Vagina (tissue), 2 donors: ENCODE results near the gene PLPP2. TPM values are rescaled to one million over a fixed set of nuclear protein-coding genes. Genes with fewer than 3 reads are reported as not detected.

Source experiments
- DNase-seq, 2 donors: peaks; one replicate each; pipeline ENCODE4 v3.0.0-alpha.2; 2017; ENCODE audit errors: extremely low spot score in 2 of 2
- H3K27ac ChIP-seq: fragments of 200-600 bp; sonication (generic); one replicate; pipeline ENCODE4 v1.5.1; 2019
- H3K27me3 ChIP-seq: fragments of 200-600 bp; sonication (generic); one replicate; pipeline ENCODE4 v1.5.1; 2019
- H3K36me3 ChIP-seq, 2 donors: fragments of 200-600 bp; sonication (generic); one replicate each; pipeline ENCODE4 v1.5.1; 2017 to 2019
- H3K4me1 ChIP-seq: fragments of 200-600 bp; sonication (generic); one replicate; pipeline ENCODE4 v1.5.1; 2019
- H3K4me3 ChIP-seq, 2 donors: fragments of 200-600 bp; sonication (generic); 1 replicate in 1 of 2; 2 replicates in 1 of 2; pipeline ENCODE4 v1.5.1; 2016 to 2019
- H3K9me3 ChIP-seq: fragments of 200-600 bp; sonication (generic); one replicate; pipeline ENCODE4 v1.5.1; 2019
- CTCF ChIP-seq, 3 experiments: fragments of 450-650 bp in 2 of 3; fragments of 200-600 bp in 1 of 3; sonication (generic) in 1 of 3; IDR thresholded peaks; one replicate each; pipeline ENCODE4 v1.5.1; 2017 to 2019; ENCODE audit warnings: antibody characterized with exemption in 3 of 3, mild to moderate bottlenecking in 2 of 3, moderate library complexity in 2 of 3
- POLR2A ChIP-seq, 2 donors: fragments of 450-650 bp; IDR thresholded peaks; one replicate each; pipeline ENCODE4 v1.6.1; 2017; ENCODE audit warnings: antibody characterized with exemption in 2 of 2, mild to moderate bottlenecking in 2 of 2, moderate library complexity in 2 of 2
- POLR2AphosphoS5 ChIP-seq, 2 donors: sonication (generic); formaldehyde crosslinking; IDR thresholded peaks; one replicate each; pipeline ENCODE4 v1.9.0; 2017; ENCODE audit warnings: antibody characterized with exemption in 2 of 2, mild to moderate bottlenecking in 2 of 2, low read depth in 1 of 2; ENCODE audit not compliant: insufficient read depth in 1 of 2
- intact Hi-C: fragments of 100-400 bp; cut with DNase I; formaldehyde crosslinking; loops from one replicate; pipeline ENCODE4 v1.15.1; 2023
- total RNA-seq: library from RNA; depleted of rRNA; stranded (reverse); fragments of >200 nt; gene quantifications from one replicate; pipeline ENCODE4 v1.2.3, GENCODE V29; 2016

PLPP2 gene
- total RNA-seq, 1 donor from 2014 or later, result 49.4 TPM

DNA sequence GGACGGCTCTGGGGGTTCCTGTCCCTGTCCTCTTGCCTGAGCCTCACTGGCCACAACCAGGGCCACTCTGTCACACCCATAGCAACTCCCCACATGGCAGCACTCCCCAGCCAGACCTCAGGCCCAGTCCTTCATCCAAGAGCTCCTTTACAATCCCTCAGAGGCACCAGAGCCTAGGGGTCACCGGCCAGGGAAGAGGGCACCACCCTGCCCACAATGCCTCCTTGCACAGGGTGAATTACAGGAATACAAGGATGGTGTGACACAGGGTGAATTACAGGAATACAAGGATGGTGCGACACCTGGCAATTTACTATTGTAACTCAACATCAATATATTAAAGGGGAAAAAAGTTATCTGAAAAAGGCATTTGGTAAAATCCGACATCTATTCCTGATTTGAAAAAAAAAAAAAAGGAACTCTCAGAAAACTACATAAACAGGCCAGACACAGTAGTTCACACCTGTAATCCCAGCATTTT lies 36.9 kb upstream of the PLPP2 start:
- Histone ChIP-seq H3K27me3 (no peaks in the 10 kb centered on the region), H3K36me3 (peaks cover 0 to 78% of the 10 kb centered on the region in 2 donors), H3K27ac (no peak overlapping the region), H3K9me3 (no peaks in the 10 kb centered on the region), H3K4me3 (no peak overlapping the region), H3K4me1 (no peaks in the 10 kb centered on the region)
- DNase-seq, result no peak
- no peak for TF ChIP-seq CTCF (IDR thresholded peaks at IDR 0.05)
- TF ChIP-seq POLR2AphosphoS5 (IDR thresholded peaks at IDR 0.05; ENCODE audit: insufficient read depth in 1 of 2, low read depth in 1 of 2), result no peak
- intact Hi-C loops, result no loop called here

GRCh38 chr19:327291-328024 lies 36.3 kb upstream of the PLPP2 start:
- Histone ChIP-seq H3K27ac (no peak overlapping the region), H3K4me1 (no peaks in the 10 kb centered on the region), H3K36me3 (peaks cover 0 to 81% of the 10 kb centered on the region in 2 donors), H3K27me3 (no peaks in the 10 kb centered on the region), H3K4me3 (no peak overlapping the region), H3K9me3 (no peaks in the 10 kb centered on the region)
- TF ChIP-seq POLR2AphosphoS5 (IDR thresholded peaks at IDR 0.05; ENCODE audit: insufficient read depth in 1 of 2, low read depth in 1 of 2), result no peak
- intact Hi-C loops, result no loop called here
- DNase-seq, result no peak

GRCh38 chr19:326871-327270 lies 35.7 kb upstream of the PLPP2 start:
- DNase-seq, result no peak
- TF ChIP-seq POLR2A (IDR thresholded peaks at IDR 0.05), result no peak
- no peak for TF ChIP-seq POLR2AphosphoS5 (IDR thresholded peaks at IDR 0.05; ENCODE audit: insufficient read depth in 1 of 2, low read depth in 1 of 2)
- no peak for TF ChIP-seq CTCF (IDR thresholded peaks at IDR 0.05)
- intact Hi-C loops, result no loop called here

DNA sequence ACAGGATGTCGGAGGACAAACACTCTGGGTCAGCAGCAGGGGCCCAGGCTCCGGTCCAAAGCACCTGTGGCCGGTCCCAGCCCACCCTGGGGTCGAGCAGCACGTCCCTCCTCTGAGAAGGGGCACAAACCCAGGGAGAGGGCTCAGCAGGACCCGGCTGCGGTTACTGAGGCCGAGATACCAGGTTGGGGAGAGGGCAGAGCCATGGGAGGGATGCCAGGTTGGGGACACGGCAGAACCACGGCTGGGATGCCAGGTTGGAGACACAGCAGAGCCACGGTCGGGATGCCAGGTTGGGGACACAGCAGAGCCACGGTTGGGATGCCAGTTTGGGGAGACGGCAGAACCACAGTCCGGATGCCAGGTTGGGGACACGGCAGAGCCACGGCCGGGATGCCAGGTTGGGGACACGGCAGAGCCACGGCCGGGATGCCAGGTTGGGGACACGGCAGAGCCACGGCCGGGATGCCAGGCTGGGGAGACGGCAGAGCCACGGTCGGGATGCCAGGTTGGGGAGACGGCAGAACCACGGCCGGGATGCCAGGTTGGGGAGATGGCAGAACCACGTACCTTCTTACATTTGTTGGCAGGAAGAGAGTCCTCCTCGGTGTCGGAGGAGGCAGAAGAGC lies 34.8 kb upstream of the PLPP2 start:
- Histone ChIP-seq H3K36me3 (peaks cover 0 to 83% of the 10 kb centered on the region in 2 donors), H3K4me1 (no peaks in the 10 kb centered on the region), H3K4me3 (no peak overlapping the region), H3K9me3 (no peaks in the 10 kb centered on the region), H3K27me3 (no peaks in the 10 kb centered on the region), H3K27ac (no peak overlapping the region)
- TF ChIP-seq POLR2AphosphoS5 (IDR thresholded peaks at IDR 0.05; ENCODE audit: insufficient read depth in 1 of 2, low read depth in 1 of 2), result no peak
- no peak for TF ChIP-seq CTCF (IDR thresholded peaks at IDR 0.05)
- no peak for TF ChIP-seq POLR2A (IDR thresholded peaks at IDR 0.05)
- no peak for DNase-seq
- intact Hi-C loops, result no loop called here

More at GRCh38 chr19:326871-327270, 35.7 kb upstream of the PLPP2 start:
- H3K36me3 ChIP-seq, result peaks cover 0 to 83% of the 10 kb centered on the region in 2 donors
- no peak overlapping the region for H3K27ac ChIP-seq
- H3K4me3 ChIP-seq, result no peak overlapping the region
- no peaks in the 10 kb centered on the region for H3K4me1 ChIP-seq
- no peaks in the 10 kb centered on the region for H3K9me3 ChIP-seq
- no peaks in the 10 kb centered on the region for H3K27me3 ChIP-seq

GRCh38 chr19:325173-325936 lies 34.2 kb upstream of the PLPP2 start:
- peaks cover 0 to 80% of the 10 kb centered on the region in 2 donors for H3K36me3 ChIP-seq
- DNase-seq, result no peak
- no peaks in the 10 kb centered on the region for H3K9me3 ChIP-seq
- H3K4me1 ChIP-seq, result no peaks in the 10 kb centered on the region
- H3K27me3 ChIP-seq, result no peaks in the 10 kb centered on the region
- H3K4me3 ChIP-seq, result no peak overlapping the region
- TF ChIP-seq POLR2A (IDR thresholded peaks at IDR 0.05), result no peak
- TF ChIP-seq POLR2AphosphoS5 (IDR thresholded peaks at IDR 0.05; ENCODE audit: insufficient read depth in 1 of 2, low read depth in 1 of 2), result no peak
- TF ChIP-seq CTCF (IDR thresholded peaks at IDR 0.05), result no peak
- intact Hi-C loops, result no loop called here
- no peak overlapping the region for H3K27ac ChIP-seq
